HL-60/S4 (cell line): ENCODE results near the gene PCDHA4.
"Not testable (repeated sequence)": the region's sequence is repeated elsewhere in the genome, so short reads cannot be mapped to it uniquely, and the experiment has no call there.

ENCODE experiments used
- in situ Hi-C: fragments of 300-500 bp; cut with MboI; formaldehyde crosslinking; loops from 2 replicates; pipeline ENCODE4 v1.14.3; 2022; ENCODE audit warnings: low sequenced_read_pairs

PCDHA4 gene

DNA sequence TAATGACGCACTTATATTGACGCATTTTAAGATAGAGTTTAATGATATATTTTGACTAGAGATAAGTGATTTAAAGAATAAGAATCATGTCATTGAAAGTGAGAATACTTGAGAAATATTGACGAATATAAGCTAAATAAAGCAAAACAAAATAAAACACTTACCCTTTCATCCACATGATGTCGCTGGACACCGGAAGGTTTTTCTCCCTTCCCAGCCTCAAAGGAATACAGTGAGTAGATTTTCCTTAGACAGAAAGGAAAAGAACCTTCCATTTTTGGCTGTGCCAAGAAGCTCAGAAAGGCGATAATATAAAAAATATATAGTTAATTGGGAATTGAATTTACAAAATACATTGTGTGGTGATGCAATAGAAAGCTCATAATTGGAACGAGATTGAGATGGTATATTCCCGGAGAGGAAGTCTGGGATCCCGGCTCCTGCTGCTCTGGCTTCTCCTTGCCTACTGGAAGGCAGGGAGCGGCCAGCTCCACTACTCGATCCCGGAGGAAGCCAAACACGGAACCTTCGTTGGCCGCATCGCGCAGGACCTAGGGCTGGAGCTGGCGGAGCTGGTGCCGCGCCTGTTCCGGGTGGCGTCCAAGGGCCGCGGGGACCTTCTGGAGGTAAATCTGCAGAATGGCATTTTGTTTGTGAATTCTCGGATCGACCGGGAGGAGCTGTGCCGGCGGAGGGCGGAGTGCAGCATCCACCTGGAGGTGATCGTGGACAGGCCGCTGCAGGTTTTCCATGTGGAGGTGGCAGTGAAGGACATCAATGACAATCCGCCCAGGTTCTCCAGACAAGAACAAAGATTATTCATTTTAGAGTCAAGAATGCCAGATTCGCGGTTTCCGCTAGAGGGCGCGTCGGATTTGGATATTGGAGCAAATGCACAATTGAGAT lies 14.8 kb downstream of the PCDHA4 start, which contains the start of gene PCDHA5:
Gene PCDHA5 (plus strand): TSS at position 239 of the 906 bp plus-strand sequence.
- in situ Hi-C loops, result no loop called here

GRCh38 chr5:140822281-140822629 lies 15.4 kb downstream of the PCDHA4 start:
- in situ Hi-C loops, result no loop called here

DNA sequence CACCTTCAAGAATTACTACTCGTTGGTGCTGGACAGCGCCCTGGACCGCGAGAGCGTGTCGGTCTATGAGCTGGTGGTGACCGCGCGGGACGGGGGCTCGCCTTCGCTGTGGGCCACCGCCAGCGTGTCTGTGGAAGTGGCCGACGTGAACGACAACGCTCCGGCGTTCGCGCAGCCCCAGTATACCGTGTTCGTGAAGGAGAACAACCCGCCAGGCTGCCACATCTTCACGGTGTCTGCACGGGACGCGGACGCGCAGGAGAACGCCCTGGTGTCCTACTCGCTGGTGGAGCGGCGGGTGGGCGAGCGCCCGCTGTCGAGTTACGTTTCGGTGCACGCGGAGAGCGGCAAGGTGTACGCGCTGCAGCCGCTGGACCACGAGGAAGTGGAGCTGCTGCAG lies 16.1 kb downstream of the PCDHA4 start:
- in situ Hi-C loops, result not testable (repeated sequence)

GRCh38 chr5:140823475-140823874 lies 16.6 kb downstream of the PCDHA4 start:
- in situ Hi-C loops, result no loop called here

GRCh38 chr5:140827704-140828361 lies 21.0 kb downstream of the PCDHA4 start, which contains the start of gene PCDHA6:
TSS of gene PCDHA6 (plus strand) at chr5:140827960. CDS start at chr5:140828092, 132 bp downstream.
- in situ Hi-C loops, result no loop called here

DNA sequence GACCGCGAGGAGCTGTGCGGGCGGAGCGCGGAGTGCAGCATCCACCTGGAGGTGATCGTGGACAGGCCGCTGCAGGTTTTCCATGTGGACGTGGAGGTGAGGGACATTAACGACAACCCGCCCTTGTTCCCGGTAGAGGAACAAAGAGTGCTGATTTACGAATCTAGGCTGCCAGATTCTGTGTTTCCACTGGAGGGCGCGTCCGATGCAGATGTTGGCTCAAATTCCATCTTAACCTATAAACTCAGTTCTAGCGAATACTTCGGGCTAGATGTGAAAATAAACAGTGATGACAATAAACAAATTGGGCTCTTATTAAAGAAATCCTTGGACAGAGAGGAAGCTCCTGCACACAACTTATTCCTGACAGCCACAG lies 21.5 kb downstream of the PCDHA4 start:
- in situ Hi-C loops, result no loop called here

DNA sequence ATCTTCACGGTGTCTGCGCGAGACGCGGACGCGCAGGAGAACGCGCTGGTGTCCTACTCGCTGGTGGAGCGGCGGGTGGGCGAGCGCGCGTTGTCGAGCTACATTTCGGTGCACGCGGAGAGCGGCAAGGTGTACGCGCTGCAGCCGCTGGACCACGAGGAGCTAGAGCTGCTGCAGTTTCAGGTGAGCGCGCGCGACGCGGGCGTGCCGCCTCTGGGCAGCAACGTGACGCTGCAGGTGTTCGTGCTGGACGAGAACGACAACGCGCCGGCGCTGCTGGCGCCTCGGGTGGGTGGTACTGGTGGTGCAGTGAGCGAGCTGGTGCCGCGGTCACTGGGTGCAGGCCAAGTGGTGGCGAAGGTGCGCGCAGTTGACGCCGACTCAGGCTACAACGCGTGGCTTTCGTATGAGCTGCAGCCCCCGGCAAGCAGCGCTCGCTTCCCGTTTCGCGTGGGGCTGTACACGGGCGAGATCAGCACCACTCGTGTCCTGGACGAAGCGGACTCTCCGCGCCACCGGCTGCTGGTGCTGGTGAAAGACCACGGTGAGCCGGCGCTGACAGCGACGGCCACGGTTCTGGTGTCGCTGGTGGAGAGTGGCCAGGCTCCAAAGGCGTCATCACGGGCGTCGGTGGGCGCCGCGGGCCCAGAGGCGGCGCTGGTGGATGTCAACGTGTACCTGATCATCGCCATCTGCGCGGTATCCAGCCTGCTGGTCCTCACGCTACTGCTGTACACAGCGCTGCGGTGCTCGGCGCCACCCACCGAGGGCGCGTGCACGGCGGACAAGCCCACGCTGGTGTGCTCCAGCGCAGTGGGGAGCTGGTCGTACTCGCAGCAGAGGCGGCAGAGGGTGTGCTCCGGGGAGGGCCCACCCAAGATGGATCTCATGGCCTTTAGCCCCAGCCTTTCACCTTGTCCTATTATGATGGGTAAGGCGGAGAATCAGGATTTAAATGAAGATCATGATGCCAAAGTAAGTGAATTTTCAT lies 22.9 kb downstream of the PCDHA4 start:
- in situ Hi-C loops, result not testable (repeated sequence)

DNA sequence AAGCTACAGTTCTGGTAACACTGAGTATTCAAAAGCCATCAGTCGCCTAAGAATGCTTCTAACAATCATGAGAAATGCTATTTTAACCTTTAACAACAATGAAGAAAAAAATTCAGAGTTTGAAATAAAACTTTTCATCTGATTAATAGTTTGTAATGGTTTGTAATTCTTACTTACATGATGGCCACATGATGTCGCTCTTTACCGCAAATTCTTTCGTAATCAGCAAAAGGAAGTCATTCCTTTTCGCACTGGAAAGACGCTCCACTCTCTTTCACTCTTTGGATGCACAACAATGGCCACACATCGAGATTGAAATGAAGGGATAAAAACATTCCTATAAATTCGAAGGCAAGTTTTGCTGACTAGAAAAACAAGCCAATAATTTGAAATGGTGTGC lies 27.1 kb downstream of the PCDHA4 start, which contains the start of gene PCDHA7:
Gene PCDHA7 (plus strand): TSS at position 277 of the 400 bp plus-strand sequence. CDS start 115 bp downstream, at position 392.
- in situ Hi-C loops, result no loop called here

- in situ Hi-C loops, result not testable (repeated sequence)
Measured at GRCh38 chr5:140834439-140835008, 27.7 kb downstream of the PCDHA4 start.

DNA sequence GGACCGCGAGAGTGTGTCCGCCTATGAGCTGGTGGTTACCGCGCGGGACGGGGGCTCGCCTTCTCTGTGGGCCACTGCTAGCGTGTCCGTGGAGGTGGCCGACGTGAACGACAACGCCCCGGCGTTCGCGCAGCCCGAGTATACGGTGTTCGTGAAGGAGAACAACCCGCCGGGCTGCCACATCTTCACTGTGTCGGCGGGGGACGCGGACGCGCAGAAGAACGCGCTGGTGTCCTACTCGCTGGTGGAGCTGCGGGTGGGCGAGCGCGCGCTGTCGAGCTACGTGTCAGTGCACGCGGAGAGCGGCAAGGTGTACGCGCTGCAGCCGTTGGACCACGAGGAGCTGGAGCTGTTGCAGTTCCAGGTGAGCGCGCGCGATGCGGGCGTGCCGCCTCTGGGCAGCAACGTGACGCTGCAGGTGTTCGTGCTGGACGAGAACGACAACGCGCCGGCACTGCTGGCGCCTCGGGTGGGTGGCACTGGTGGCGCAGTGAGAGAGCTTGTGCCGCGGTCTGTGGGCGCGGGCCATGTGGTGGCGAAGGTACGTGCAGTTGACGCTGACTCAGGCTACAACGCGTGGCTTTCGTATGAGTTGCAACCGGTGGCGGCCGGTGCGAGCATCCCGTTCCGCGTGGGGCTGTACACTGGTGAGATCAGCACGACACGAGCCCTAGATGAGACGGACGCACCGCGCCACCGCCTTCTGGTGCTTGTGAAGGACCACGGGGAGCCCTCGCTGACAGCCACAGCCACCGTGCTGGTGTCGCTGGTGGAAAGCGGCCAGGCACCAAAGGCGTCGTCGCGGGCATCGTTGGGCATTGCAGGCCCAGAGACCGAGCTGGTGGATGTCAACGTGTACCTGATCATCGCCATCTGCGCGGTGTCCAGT lies 29.0 kb downstream of the PCDHA4 start:
- in situ Hi-C loops, result no loop called here

- in situ Hi-C loops, result no loop called here
Measured at GRCh38 chr5:140840978-140841962, 34.4 kb downstream of the PCDHA4 start, which contains the start of gene PCDHA8. TSS of gene PCDHA8 (plus strand) at chr5:140841187. CDS start at chr5:140841322, 135 bp downstream.

GRCh38 chr5:140842798-140843733 lies 36.2 kb downstream of the PCDHA4 start:
- in situ Hi-C loops, result no loop called here

- in situ Hi-C loops, result not testable (repeated sequence)
Measured at GRCh38 chr5:140848139-140849102, 41.6 kb downstream of the PCDHA4 start, which contains the start of gene PCDHA9. TSS of gene PCDHA9 (plus strand) at chr5:140848382. CDS start at chr5:140848496, 114 bp downstream.

GRCh38 chr5:140849831-140850634 lies 43.2 kb downstream of the PCDHA4 start:
- in situ Hi-C loops, result not testable (repeated sequence)
